Liver (tissue), 9 donors: ENCODE data around the gene LDLRAD3. TPM values are rescaled to one million over a fixed set of nuclear protein-coding genes. Genes with fewer than 3 reads are reported as not detected.

Experiments used
- DNase-seq: peaks from one replicate; pipeline ENCODE4 v3.0.0-alpha.2; 2017; ENCODE audit warnings: low spot score
- H3K27ac ChIP-seq, 2 donors: one replicate each; pipeline ENCODE4 v1.7.0; 2013; ENCODE audit warnings: inconsistent platforms in 2 of 2, low read length in 2 of 2, control low read depth in 1 of 2, low read depth in 1 of 2, mild to moderate bottlenecking in 1 of 2
- H3K27me3 ChIP-seq, 4 donors: one replicate each; pipeline versions ENCODE4 v1.6.1 to v1.7.0; 2013; ENCODE audit warnings: low read length in 3 of 4, inconsistent platforms in 1 of 4, mild to moderate bottlenecking in 1 of 4, moderate library complexity in 1 of 4; ENCODE audit not compliant: control insufficient read depth in 4 of 4, insufficient read depth in 4 of 4
- H3K36me3 ChIP-seq, 4 donors: one replicate each; pipeline versions ENCODE4 v1.6.1 to v1.7.0; 2013; ENCODE audit warnings: low read length in 3 of 4, mild to moderate bottlenecking in 3 of 4, low read depth in 1 of 4, moderate library complexity in 1 of 4; ENCODE audit not compliant: control insufficient read depth in 4 of 4, insufficient read depth in 3 of 4
- H3K4me1 ChIP-seq, 4 donors: one replicate each; pipeline versions ENCODE4 v1.6.1 to v1.7.0; 2013; ENCODE audit warnings: low read length in 3 of 4, mild to moderate bottlenecking in 3 of 4, moderate library complexity in 1 of 4; ENCODE audit not compliant: control insufficient read depth in 4 of 4, insufficient read depth in 4 of 4
- H3K4me3 ChIP-seq, 3 donors: one replicate each; pipeline versions ENCODE4 v1.6.1 to v1.7.0; 2013; ENCODE audit warnings: low read length in 3 of 3, control low read depth in 1 of 3, low read depth in 1 of 3, mild to moderate bottlenecking in 1 of 3
- H3K9ac ChIP-seq, 2 donors: one replicate each; pipeline ENCODE4 v1.7.0; 2013; ENCODE audit warnings: low read length in 2 of 2, mild to moderate bottlenecking in 2 of 2, moderate library complexity in 2 of 2, control low read depth in 1 of 2, low read depth in 1 of 2
- H3K9me3 ChIP-seq, 4 donors: one replicate each; pipeline versions ENCODE4 v1.6.1 to v1.7.0; 2013; ENCODE audit warnings: low read length in 3 of 4; ENCODE audit not compliant: control insufficient read depth in 4 of 4
- ATF3 ChIP-seq: IDR thresholded peaks from 2 replicates; pipeline ENCODE4 v1.6.1; 2016; ENCODE audit warnings: antibody characterized with exemption
- CTCF ChIP-seq: fragments of 150-350 bp; IDR thresholded peaks from 2 replicates; pipeline ENCODE4 v1.5.1; 2017; ENCODE audit warnings: improper control_type of control experiment, low read depth, low read length; ENCODE audit not compliant: missing input control
- EGR1 ChIP-seq, 2 donors: IDR thresholded peaks; 2 replicates each; pipeline ENCODE4 v1.6.1; 2016 to 2018; ENCODE audit warnings: antibody characterized with exemption in 2 of 2, low read depth in 2 of 2
- FOXA1 ChIP-seq: IDR thresholded peaks from 2 replicates; pipeline ENCODE4 v1.6.1; 2016; ENCODE audit warnings: antibody characterized with exemption
- FOXA2 ChIP-seq: IDR thresholded peaks from 2 replicates; pipeline ENCODE4 v1.6.1; 2016; ENCODE audit warnings: antibody characterized with exemption
- GABPA ChIP-seq, 2 donors: IDR thresholded peaks in 1 of 2; conservative IDR thresholded peaks in 1 of 2; 2 replicates each; pipeline ENCODE4 v1.6.1; 2016; ENCODE audit warnings: antibody characterized with exemption in 2 of 2, mild to moderate bottlenecking in 1 of 2, moderate library complexity in 1 of 2
- HNF4A ChIP-seq, 2 donors: conservative IDR thresholded peaks; 2 replicates each; pipeline ENCODE4 v1.6.1; 2016; ENCODE audit warnings: antibody characterized with exemption in 2 of 2, mild to moderate bottlenecking in 2 of 2
- HNF4G ChIP-seq: IDR thresholded peaks from 2 replicates; pipeline ENCODE4 v1.6.1; 2016; ENCODE audit warnings: antibody characterized with exemption
- JUND ChIP-seq, 2 donors: IDR thresholded peaks; 2 replicates each; pipeline ENCODE4 v1.6.1; 2016; ENCODE audit warnings: antibody characterized with exemption in 2 of 2
- MAX ChIP-seq: IDR thresholded peaks from 2 replicates; pipeline ENCODE4 v1.6.1; 2016; ENCODE audit warnings: antibody characterized with exemption
- NR2F2 ChIP-seq: IDR thresholded peaks from 2 replicates; pipeline ENCODE4 v1.6.1; 2016; ENCODE audit warnings: antibody characterized with exemption
- RAD21 ChIP-seq, 2 donors: IDR thresholded peaks; 2 replicates each; pipeline ENCODE4 v1.6.1; 2016; ENCODE audit warnings: antibody characterized with exemption in 2 of 2, mild to moderate bottlenecking in 2 of 2
- REST ChIP-seq: IDR thresholded peaks from 2 replicates; pipeline ENCODE4 v1.6.1; 2016; ENCODE audit warnings: antibody characterized with exemption, mild to moderate bottlenecking
- RXRA ChIP-seq, 2 donors: IDR thresholded peaks; 2 replicates each; pipeline ENCODE4 v1.6.1; 2017 to 2018; ENCODE audit warnings: antibody characterized with exemption in 2 of 2, mild to moderate bottlenecking in 1 of 2
- SP1 ChIP-seq: IDR thresholded peaks from 2 replicates; pipeline ENCODE4 v1.6.1; 2018; ENCODE audit warnings: antibody characterized with exemption, mild to moderate bottlenecking
- TAF1 ChIP-seq: conservative IDR thresholded peaks from 2 replicates; pipeline ENCODE4 v1.6.1; 2016; ENCODE audit warnings: antibody characterized with exemption, mild to moderate bottlenecking
- YY1 ChIP-seq: IDR thresholded peaks from 2 replicates; pipeline ENCODE4 v1.6.1; 2016; ENCODE audit warnings: antibody characterized with exemption, mild to moderate bottlenecking
- ZBTB33 ChIP-seq: IDR thresholded peaks from 2 replicates; pipeline ENCODE4 v1.6.1; 2016; ENCODE audit warnings: antibody characterized with exemption
- WGBS: extraction: QIAGEN DNeasy Blood & Tissue Kit; methylation state at CpG from one replicate; pipeline ENCODE4 v1.1.7; 2013; 5-methylcytosine and 5-hydroxymethylcytosine counted together
- polyA plus RNA-seq, 2 donors: library from polyadenylated mRNA; stranded (reverse) in 1 of 2; unstranded in 1 of 2; fragments of 200-250 nt in 1 of 2; fragments of >200 nt in 1 of 2; fragmentation: Nextera tagmentation in 1 of 2; extraction: Ambion mirVana in 1 of 2; gene quantifications; one replicate each; pipeline versions ENCODE4 v1.2.1 to v1.2.3, GENCODE V29; 2013 to 2015
- total RNA-seq, 2 donors: library from RNA; depleted of rRNA; stranded (reverse); fragments of >200 nt; gene quantifications; one replicate each; pipeline ENCODE4 v1.2.3, GENCODE V29; 2014
- donor health status: healthy.
- donor health status: healthy.
- donor health status: healthy.
- donor health status: healthy.
- donor health status: healthy.

The LDLRAD3 gene
- total and polyA plus RNA-seq, 4 donors = 0.75 to 1.3 (median 0.93) TPM

- H3K27me3 ChIP-seq = no peaks in the 10 kb centered on the region
- no peaks in the 10 kb centered on the region for H3K36me3 ChIP-seq
- H3K9me3 ChIP-seq = peaks cover 0 to 11% (median 7%) of the 10 kb centered on the region in 4 donors
- no peaks in the 10 kb centered on the region for H3K4me1 ChIP-seq
- no peak overlapping the region for H3K4me3 ChIP-seq
- no peak for DNase-seq
- 48% methylated on average over 4 of the region's 4 CpGs for WGBS
- no peak overlapping the region for H3K27ac ChIP-seq
- H3K9ac ChIP-seq = no peak overlapping the region
- TF ChIP-seq FOXA1 = no peak
- TF ChIP-seq FOXA2 = no peak
- TF ChIP-seq CTCF = no peak
- TF ChIP-seq REST = no peak
- no peak for TF ChIP-seq GABPA (IDR thresholded peaks at IDR 0.05 in 1 of 2, conservative IDR thresholded peaks at IDR 0.05 in 1 of 2)
- no peak for TF ChIP-seq YY1
- TF ChIP-seq RAD21 (IDR thresholded peaks at IDR 0.05) = no peak
- no peak for TF ChIP-seq MAX
- no peak for TF ChIP-seq ZBTB33
- TF ChIP-seq NR2F2 = no peak
- no peak for TF ChIP-seq RXRA (IDR thresholded peaks at IDR 0.05)
- TF ChIP-seq SP1 = no peak
- TF ChIP-seq ATF3 = no peak
- no peak for TF ChIP-seq EGR1 (IDR thresholded peaks at IDR 0.05; ENCODE audit: low read depth in 2 of 2)
- TF ChIP-seq HNF4G = no peak
- TF ChIP-seq HNF4A (conservative IDR thresholded peaks at IDR 0.05) = no peak
- TF ChIP-seq TAF1 = no peak
- TF ChIP-seq JUND (IDR thresholded peaks at IDR 0.05) = no peak
These were observed 148.6 kb downstream of the LDLRAD3 start for GRCh38 chr11:36092314-36093030.
